Kidney capillary endothelial cell (primary cell): ENCODE measurements around the gene SNU13.
"Not testable (repeated sequence)": the region's sequence is repeated elsewhere in the genome, so short reads cannot be mapped to it uniquely, and the experiment has no call there.

ENCODE experiments used
- DNase-seq: peaks from one replicate; pipeline ENCODE4 v3.0.0-alpha.2; 2018; ENCODE audit warnings: low spot score

SNU13 gene

DNA sequence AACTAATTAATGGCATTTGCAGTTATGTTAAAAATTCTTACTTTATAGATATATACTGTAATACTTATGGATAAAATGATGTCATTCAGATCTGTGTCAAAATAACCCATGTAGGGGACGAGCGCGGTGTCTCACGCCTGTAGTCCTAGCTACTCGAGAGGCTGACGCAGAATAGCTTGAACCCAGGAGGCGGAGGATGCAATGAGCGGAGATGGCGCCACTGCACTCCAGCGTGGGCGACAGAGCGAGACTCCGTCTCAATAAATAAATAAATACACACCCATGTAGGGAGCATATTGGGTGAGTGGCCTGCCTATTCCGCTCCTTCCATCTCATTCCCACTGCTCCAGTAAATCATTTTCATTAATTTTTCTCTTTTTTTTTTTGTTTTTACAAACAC is 7.1 kb downstream of the SNU13 start:
- no peak for DNase-seq

- DNase-seq, result no peak
Observed at GRCh38 chr22:41676134-41676533, 12.5 kb downstream of the SNU13 start.

DNA sequence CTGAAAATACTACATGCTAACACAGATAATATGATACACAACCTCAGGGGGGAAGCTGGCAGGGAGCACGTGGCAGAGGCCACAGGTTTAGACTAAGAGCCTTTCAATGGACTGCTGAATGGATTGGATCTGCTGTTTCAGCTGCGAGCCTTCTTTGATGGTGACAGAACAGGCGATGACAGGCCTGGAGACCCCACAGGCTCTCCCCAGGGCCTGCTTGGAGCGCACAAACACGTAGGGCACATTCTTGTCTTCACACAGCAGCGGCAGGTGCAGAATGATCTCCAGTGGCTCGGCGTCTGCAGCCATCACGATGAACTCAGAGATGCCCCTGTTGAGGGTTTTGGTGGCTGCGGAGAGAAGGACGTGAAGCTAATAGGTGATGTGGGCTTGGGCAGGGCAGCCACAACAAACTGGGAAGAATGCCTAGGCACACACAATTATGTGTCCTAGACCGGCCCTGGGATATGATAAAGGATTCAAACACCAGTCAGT is 13.8 kb downstream of the SNU13 start:
- no peak for DNase-seq

DNA sequence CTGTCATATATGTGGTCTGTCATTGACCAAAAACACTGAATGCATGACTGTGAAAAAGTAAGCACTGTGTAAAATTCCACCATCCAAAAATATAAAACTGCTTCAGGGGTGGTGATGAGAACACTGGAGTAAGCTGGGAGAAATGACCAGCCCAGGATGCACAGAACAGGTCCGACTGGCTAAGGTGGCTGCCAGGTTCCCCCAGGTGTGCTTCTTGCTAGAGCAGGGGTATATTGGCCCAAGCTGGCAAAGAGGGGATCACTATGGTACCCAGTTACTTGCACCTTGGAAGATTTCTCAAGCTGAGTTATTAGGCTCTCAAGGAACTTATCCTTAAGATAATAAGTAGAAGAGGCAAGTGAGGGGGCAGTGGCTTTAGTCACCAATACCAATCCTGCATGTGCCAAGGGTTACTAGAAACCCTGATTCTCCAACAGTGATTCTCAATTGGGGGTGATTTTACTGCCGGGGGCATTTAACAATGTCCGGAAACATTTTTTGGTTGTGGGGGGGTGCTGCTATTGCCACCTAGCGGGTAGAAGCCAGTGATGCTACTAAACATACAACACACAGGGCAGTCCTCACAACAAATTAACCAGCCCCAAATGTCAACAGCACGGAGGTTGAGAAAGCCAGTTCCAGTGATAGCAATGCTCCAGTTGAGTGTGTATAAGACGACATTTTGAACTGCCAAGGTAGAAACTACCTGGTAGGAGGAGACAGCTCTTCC is 15.7 kb downstream of the SNU13 start:
- no peak for DNase-seq

DNA sequence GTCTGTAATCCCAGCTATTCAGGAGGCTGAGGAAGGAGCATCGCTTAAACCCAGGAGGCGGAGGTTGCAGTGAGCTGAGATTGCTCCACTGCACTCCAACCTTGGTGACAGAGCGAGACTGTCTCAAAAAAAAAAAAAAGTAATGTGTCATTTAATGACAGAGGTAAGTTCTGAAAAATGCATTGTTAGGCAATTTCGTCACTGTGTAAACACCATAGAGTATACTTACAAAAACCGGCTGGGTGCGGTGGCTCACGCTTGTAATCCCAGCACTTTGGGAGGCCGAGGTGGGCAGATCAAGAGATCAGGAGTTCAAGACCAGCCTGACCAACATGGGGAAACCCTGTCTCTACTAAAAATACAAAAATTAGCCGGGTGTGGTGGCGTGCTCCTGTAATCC is 16.6 kb downstream of the SNU13 start:
- DNase-seq, result not testable (repeated sequence)

DNA sequence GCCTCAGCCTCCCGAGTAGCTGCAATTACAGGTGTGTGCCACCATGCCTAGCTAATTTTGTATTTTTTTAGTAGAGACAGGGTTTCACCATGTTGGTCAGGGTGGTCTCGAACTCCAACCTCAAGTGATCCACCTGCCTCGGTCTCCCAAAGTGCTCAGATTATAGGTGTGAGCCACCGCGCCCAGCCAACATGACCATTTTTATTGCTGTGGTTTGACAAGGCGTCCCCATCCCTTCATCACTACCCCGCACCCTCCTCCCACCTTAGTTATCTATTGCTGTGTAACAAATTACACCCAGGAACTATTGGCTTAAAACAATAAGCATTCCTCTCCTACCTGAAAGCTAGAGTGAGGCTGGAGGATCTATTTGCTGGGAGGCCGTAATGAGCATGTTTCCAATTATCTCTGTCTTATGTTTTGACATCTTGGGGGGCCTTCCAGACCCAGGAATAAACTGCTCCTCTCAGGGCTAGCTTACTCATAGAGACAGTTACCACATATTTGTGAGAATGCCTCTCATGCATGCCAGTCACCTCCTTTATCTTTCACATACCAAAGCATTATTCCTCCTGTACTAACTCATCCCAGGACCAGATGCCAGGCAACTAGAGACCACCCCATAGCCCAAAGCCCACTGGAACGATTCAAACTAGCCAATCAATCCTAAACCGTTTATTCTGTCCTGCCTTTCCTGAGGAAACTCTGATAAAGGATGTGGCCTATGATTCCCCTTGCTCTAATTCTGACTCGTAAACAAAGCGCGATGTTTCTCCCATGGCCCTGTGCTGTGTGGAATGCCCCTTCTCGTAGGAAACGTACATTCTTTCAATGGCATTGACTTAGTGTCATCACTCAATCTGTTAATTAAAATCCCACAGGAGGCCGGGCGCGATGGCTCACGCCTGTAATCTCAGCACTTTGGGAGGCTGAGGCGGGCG is 19.4 kb downstream of the SNU13 start:
- DNase-seq, result peak; percentile 26

GRCh38 chr22:41664951-41665350 is 23.7 kb downstream of the SNU13 start:
- DNase-seq, result no peak

DNA sequence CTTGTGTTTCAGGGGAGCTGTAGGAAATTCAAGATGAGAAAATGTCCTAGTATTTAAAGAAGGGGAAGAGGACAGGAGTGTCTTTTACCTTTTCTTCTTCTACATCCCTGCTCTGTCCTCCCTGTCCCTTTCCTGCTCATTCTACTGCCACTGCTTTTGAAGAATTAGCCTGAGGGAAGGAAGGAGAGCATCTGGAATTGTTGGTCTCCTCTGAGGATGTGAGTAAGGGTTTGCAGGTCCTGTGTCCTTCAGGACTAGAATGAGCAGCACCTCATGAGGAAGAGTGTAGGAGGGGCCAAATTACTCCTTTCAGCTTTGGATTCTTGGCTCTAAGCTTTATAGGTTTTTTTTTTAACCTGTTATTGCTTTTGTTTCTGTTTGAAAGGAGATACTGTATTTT is 24.2 kb downstream of the SNU13 start:
- no peak for DNase-seq

GRCh38 chr22:41663594-41663993 is 25.1 kb downstream of the SNU13 start:
- not testable (repeated sequence) for DNase-seq

DNA sequence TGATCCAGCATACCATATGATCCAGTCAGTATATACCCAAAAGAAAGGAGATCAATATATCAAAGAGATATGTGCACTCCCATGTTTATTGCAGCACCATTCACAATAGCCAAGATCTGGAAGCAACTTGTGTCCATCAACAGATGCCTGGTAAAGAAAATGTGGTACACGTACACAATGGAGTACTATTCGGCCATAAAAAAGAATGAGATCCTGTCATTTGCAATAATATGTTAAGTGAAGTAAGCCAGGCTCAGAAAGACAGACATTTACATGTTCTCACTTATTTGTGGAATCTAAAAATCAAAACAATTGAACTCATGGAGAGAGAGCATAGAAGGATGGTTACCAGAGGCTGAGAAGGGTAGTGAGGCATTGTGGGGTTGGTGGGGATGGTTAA is 27.0 kb downstream of the SNU13 start:
- DNase-seq, result no peak

DNA sequence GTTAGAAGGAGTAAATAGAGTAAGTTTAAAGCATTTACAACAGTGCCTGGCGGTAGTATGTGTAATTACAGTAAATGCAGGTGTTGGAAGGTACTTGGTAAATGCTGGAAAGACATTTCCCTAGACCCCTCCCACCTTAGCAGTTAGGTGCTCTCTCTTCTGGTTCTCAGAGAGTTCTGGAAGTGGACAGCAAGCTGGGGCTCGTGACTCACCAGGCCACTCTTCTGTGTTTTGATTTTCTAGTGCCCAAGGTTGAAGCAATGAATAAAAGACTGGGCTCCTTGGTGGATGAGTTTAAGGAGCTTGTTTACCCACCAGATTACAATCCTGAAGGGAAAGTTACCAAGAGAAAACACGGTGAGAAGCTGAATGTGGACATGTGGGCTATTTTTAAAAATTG is 27.6 kb downstream of the SNU13 start:
- no peak for DNase-seq

GRCh38 chr22:41660416-41660815 is 28.3 kb downstream of the SNU13 start:
- DNase-seq, result no peak

DNA sequence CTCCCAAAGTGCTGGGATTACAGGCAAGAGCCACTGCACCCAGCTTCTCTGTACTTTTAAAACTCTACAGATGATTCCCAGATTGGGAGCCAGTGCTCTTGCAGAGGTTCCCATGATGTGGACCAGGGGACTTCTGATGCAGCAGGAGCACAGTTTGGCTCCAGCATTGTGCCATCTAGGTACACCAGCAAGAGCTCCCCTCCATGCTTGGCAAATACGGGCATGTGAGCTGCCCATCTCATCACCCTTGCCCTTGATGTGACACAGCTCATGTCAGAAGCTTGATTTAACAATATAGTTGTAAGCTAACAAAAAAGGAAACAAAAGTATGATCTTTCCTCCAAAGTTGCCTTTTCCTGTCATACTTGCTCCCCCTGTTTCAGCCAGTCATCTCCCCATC is 28.7 kb downstream of the SNU13 start:
- DNase-seq, result no peak

GRCh38 chr22:41658869-41659268 is 29.8 kb downstream of the SNU13 start:
- no peak for DNase-seq

DNA sequence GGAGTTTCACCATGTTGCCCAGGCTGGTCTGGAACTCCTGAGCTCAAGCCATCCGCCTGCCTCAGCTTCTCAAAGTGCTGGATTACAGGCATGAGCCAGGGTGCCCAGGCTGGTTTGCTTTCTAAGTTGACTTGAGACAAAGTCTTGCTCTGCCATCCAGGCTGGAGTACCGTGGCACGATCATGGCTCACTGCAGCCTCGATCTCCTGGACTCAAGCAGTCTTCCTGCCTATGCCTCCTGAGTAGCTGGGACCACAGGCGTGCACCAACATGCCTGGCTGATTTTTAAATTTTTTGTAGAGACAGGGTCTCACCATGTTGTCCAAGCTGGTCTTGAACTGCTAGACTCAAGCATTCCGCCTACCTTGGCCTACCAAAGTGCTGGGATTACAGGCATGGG is 31.0 kb downstream of the SNU13 start:
- no peak for DNase-seq

DNA sequence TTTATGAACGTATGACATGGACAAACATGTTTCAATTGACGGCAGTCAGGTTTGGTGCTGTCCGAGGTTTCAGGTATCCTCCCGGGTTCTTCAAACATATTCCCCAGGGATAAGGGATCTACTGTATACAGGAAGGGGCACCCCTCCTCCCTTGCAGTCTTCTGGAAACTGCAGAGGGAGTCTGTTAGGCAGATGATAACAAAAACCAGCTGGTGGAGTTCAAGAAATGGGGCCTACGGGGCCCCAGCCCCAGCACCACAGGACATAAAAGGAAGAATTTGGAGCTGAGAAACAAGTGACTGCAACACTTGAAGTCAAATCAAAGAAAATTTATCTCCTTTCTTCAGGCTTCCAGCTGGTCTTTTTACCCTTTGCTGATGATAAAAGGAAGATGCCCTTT is 32.1 kb downstream of the SNU13 start:
- DNase-seq, result no peak

- no peak for DNase-seq
Observed at GRCh38 chr22:41654322-41654721, 34.3 kb downstream of the SNU13 start.

DNA sequence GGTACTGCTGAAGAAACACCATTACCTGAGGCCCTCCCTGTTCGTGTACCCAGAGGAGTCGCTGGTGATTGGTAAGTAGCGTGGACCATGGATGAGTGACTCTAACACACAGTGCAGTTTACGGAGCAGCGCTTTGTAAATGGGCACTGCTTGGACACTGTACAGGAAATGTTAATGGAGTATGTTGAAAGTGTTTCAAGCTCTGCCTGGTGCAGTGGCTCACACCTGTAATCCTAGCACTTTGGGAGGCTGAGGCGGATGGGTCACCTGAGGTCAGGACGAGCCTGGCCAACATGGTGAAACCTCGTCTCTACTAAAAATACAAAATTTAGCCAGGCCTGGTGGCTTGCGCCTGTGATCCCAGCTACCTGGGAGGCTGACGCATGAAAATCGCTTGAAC is 37.8 kb downstream of the SNU13 start:
- no peak for DNase-seq

DNA sequence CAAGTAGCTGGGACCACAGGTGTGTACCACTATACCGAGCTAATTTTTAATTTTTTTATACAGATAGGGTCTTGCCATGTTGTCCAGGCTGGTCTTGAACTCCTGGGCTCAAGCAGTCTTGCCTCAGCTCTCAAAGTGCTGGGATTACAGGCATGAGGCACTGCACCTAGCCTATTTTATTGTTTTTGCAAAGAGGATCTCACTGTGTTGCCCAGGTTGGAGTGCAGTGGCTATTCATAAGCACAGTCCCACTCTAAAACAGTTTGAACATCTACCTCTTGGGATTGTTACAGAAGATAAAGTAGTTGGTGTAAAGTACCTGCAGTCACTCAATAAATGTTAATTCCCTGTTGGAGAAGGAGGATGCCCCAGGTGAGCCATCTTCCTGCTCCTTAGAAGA is 38.4 kb downstream of the SNU13 start:
- DNase-seq, result no peak

- no peak for DNase-seq
Observed at GRCh38 chr22:41648432-41648831, 40.2 kb downstream of the SNU13 start.

GRCh38 chr22:41647771-41648170 is 40.9 kb downstream of the SNU13 start:
- DNase-seq, result no peak

- DNase-seq, result no peak
Observed at GRCh38 chr22:41642331-41643110, 46.1 kb downstream of the SNU13 start.
